Panc1 (cell line): ENCODE data around the gene IRF2BP2. TPM values are rescaled to one million over a fixed set of nuclear protein-coding genes. Genes with fewer than 3 reads are reported as not detected.

Experiments
- ATAC-seq: fragments of 200-7000 bp; cut with Tn5 transposase; 2 replicates; pipeline ENCODE4 v1.9.1; 2020; ENCODE audit warnings: mild to moderate bottlenecking, moderate library complexity
- BruUV-seq: library from RNA; stranded (reverse); fragments of 400-500 nt; replicated peaks from 2 replicates; lab custom pipeline; 2021; lab: Mats Ljungman, UMichigan
- CTCF ChIA-PET: fragments of 300-600 bp; sonication (Branson Sonifier 250); formaldehyde crosslinking; loops from one replicate; lab custom pipeline; 2022; ENCODE audit warnings: antibody characterized with exemption; lab: Charles Lee
- POLR2A ChIA-PET: fragments of 300-600 bp; sonication (Branson Sonifier 250); formaldehyde crosslinking; loops from one replicate; lab custom pipeline; 2022; ENCODE audit warnings: antibody characterized with exemption; lab: Charles Lee
- DNase-seq: peaks from one replicate; pipeline ENCODE4 v3.0.0-alpha.2; 2010; ENCODE audit warnings: low read depth, low spot score
- H3K27ac ChIP-seq: 2 replicates; pipeline ENCODE4 v1.5.1; 2011; ENCODE audit warnings: mild to moderate bottlenecking, low read length, inconsistent platforms
- H3K27me3 ChIP-seq: fragments of 200-500 bp; sonication (Bioruptor generic); 2 replicates; pipeline ENCODE4 v1.6.0; 2014; ENCODE audit warnings: low read length, inconsistent platforms; ENCODE audit not compliant: control insufficient read depth, insufficient read depth
- H3K36me3 ChIP-seq: fragments of 200-500 bp; sonication (Bioruptor generic); 2 replicates; pipeline ENCODE4 v1.5.1; 2014; ENCODE audit warnings: inconsistent platforms, mild to moderate bottlenecking, low read length, moderate library complexity; ENCODE audit not compliant: control insufficient read depth, insufficient read depth
- H3K4me1 ChIP-seq: 2 replicates; pipeline ENCODE4 v1.5.1; 2011; ENCODE audit warnings: inconsistent platforms, mild to moderate bottlenecking, low read length, moderate library complexity; ENCODE audit not compliant: control insufficient read depth, insufficient read depth
- H3K4me3 ChIP-seq, 2 experiments: 2 replicates each; pipeline ENCODE4 v1.5.1; 2011 to 2012; ENCODE audit warnings: low read depth in 2 of 2, low read length in 2 of 2, mild to moderate bottlenecking in 2 of 2, inconsistent platforms in 1 of 2, moderate library complexity in 1 of 2
- H3K9me3 ChIP-seq: fragments of 200-500 bp; sonication (Bioruptor generic); 2 replicates; pipeline ENCODE4 v1.5.1; 2014; ENCODE audit warnings: low read depth, mild to moderate bottlenecking, inconsistent platforms, low read length, moderate library complexity; ENCODE audit not compliant: control insufficient read depth, insufficient read depth
- CTCF ChIP-seq: fragments of 450-650 bp; IDR thresholded peaks from 2 replicates; pipeline ENCODE4 v1.5.1; 2017; ENCODE audit warnings: mild to moderate bottlenecking
- POLR2AphosphoS5 ChIP-seq: IDR thresholded peaks from 2 replicates; pipeline ENCODE4 v1.6.1; 2012; ENCODE audit warnings: mild to moderate bottlenecking, low read depth, low read length, moderate library complexity
- SIN3A ChIP-seq: IDR thresholded peaks from 2 replicates; pipeline ENCODE4 v1.6.1; 2012; ENCODE audit warnings: low read depth, mild to moderate bottlenecking, low read length, moderate library complexity, borderline replicate concordance; ENCODE audit not compliant: insufficient read depth
- TCF7L2 ChIP-seq: IDR thresholded peaks from 2 replicates; pipeline ENCODE4 v1.6.1; 2011; ENCODE audit warnings: mild to moderate bottlenecking, low read depth, low read length, inconsistent platforms
- in situ Hi-C: cut with HindIII; loops from 2 replicates; pipeline ENCODE4 v1.10.0; 2016; ENCODE audit warnings: low sequenced_read_pairs, low pct_unique_long_range_greater_than_20kb
- intact Hi-C: fragments of 100-400 bp; cut with micrococcal nuclease; formaldehyde crosslinking; loops from one replicate; pipeline ENCODE4 v1.10.0; 2022; ENCODE audit not compliant: unreplicated experiment
- total RNA-seq: library from RNA; stranded (reverse); gene quantifications from one replicate; pipeline ENCODE4 v1.2.1, GENCODE V29; 2021; ENCODE audit not compliant: unreplicated experiment
- TF ChIP-seq, protein P1 (sequence below), 2 experiments: IDR thresholded peaks; 2 replicates each; pipeline ENCODE4 v1.6.1; 2011 to 2012; ENCODE audit warnings: low read depth in 2 of 2, control low read depth in 1 of 2, low read length in 1 of 2, mild to moderate bottlenecking in 1 of 2, moderate library complexity in 1 of 2; ENCODE audit not compliant: insufficient read depth in 1 of 2

The IRF2BP2 gene
- total RNA-seq, 1 experiment from 2014 or later, result 187 TPM

GRCh38 chr1:234609691-234610042 lies 311 bp downstream of the IRF2BP2 start:
- no peak for TF ChIP-seq POLR2AphosphoS5
- no peak for TF ChIP-seq TCF7L2
- TF ChIP-seq, protein P1, sequence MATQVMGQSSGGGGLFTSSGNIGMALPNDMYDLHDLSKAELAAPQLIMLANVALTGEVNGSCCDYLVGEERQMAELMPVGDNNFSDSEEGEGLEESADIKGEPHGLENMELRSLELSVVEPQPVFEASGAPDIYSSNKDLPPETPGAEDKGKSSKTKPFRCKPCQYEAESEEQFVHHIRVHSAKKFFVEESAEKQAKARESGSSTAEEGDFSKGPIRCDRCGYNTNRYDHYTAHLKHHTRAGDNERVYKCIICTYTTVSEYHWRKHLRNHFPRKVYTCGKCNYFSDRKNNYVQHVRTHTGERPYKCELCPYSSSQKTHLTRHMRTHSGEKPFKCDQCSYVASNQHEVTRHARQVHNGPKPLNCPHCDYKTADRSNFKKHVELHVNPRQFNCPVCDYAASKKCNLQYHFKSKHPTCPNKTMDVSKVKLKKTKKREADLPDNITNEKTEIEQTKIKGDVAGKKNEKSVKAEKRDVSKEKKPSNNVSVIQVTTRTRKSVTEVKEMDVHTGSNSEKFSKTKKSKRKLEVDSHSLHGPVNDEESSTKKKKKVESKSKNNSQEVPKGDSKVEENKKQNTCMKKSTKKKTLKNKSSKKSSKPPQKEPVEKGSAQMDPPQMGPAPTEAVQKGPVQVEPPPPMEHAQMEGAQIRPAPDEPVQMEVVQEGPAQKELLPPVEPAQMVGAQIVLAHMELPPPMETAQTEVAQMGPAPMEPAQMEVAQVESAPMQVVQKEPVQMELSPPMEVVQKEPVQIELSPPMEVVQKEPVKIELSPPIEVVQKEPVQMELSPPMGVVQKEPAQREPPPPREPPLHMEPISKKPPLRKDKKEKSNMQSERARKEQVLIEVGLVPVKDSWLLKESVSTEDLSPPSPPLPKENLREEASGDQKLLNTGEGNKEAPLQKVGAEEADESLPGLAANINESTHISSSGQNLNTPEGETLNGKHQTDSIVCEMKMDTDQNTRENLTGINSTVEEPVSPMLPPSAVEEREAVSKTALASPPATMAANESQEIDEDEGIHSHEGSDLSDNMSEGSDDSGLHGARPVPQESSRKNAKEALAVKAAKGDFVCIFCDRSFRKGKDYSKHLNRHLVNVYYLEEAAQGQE (IDR thresholded peaks at IDR 0.05; ENCODE audit: insufficient read depth in 1 of 2, low read depth in 2 of 2, low read length in 1 of 2), result no peak
- TF ChIP-seq SIN3A, result no peak; the same call in 1 of the 2 replicates
- TF ChIP-seq CTCF, result no peak
- DNase-seq (no peak), ATAC-seq (no peak; the same call in 1 of the 2 replicates)
- Histone ChIP-seq H3K36me3 (peaks cover 24% of the 10 kb centered on the region), H3K27me3 (no peaks in the 10 kb centered on the region), H3K27ac (no peak overlapping the region), H3K4me3 (peak overlapping the region; percentile 74 to 96; a peak in 3 of 4 replicates), H3K4me1 (peaks cover 33% of the 10 kb centered on the region), H3K9me3 (no peaks in the 10 kb centered on the region)
- no TSS peak for BruUV-seq
- POLR2A ChIA-PET, result interaction anchor here (0.6 to 1.1 kb wide), 5 partner anchors 124 to 481 kb away, joined by 3 to 5 read pairs (median 3); no protein-coding TSS in a partner anchor
- intact Hi-C loops, result loop anchor here (5.0 to 10.0 kb wide), 4 partner anchors 265 to 483 kb away; no protein-coding TSS in a partner anchor
- CTCF ChIA-PET, result no interaction called here
- in situ Hi-C loops, result loop anchor here (25.0 kb wide), 1 partner anchor 353 kb away; no protein-coding TSS in a partner anchor

DNA sequence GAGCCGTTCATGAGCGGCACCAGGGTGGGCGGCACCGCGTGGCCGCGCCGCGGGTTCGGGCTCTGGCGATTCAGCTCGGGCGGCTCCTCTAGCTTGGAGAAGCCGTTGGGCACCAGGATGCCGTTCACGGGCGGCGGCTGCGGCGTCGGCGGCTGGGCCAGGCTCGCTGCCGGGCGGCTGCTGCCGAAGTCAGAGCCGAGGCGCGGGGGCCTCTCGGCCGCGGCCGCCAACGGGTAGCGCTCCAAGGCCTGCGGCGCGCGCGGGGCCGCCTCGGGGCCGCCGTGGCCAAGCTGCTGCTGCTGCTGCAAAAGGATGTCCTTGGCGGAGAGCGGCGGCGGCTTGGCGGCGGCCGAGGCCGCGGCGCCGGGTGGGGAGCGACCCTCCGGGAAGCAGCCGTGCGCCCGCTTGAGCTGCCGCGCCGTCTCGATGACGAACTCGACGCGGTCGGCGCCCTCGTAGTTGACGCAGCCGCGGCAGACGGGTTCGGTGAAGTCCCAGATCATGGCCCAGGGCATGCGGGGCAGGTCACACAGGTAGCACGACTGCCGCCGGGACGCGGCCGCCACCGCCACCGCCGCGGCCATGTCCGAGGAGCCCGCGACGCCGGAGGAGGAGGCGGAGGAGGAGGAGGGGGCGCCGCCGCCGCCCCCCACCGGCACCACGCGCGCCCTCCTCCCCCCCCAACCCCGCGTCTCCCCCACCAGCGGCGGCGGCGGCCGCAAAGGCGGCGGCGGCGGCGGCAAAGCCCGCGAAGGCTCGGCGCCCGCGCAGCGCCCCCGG lies 877 bp downstream of the IRF2BP2 start:
- in situ Hi-C loops, result loop anchor here (25.0 kb wide), 1 partner anchor 353 kb away; no protein-coding TSS in a partner anchor
- intact Hi-C loops, result no loop called here
- CTCF ChIA-PET, result interaction anchor here (0.7 kb wide), 1 partner anchor 10 kb away, joined by 4 read pairs; no protein-coding TSS in a partner anchor

More for the DNA sequence above, 877 bp downstream of the IRF2BP2 start:
- peaks cover 28% of the 10 kb centered on the region for H3K4me1 ChIP-seq
- POLR2A ChIA-PET, result interaction anchor here (0.6 to 1.1 kb wide), 6 partner anchors 9 to 482 kb away, joined by 3 to 5 read pairs (median 4); no protein-coding TSS in a partner anchor
- peak; percentile 62; the same call in 1 of the 2 replicates for TF ChIP-seq POLR2AphosphoS5
- TF ChIP-seq, protein P1 (IDR thresholded peaks at IDR 0.05; ENCODE audit: insufficient read depth in 1 of 2, low read depth in 2 of 2, low read length in 1 of 2), result no peak
- H3K4me3 ChIP-seq, result peak overlapping the region; percentile 96 to 100
- H3K9me3 ChIP-seq, result no peaks in the 10 kb centered on the region
- BruUV-seq, result no TSS peak
- DNase-seq, result no peak
- peaks cover 28% of the 10 kb centered on the region for H3K36me3 ChIP-seq
- H3K27me3 ChIP-seq, result no peaks in the 10 kb centered on the region
- ATAC-seq, result peak; percentile 8
- H3K27ac ChIP-seq, result peak overlapping the region; percentile 99; the same call in 1 of the 2 replicates
